H1 (cell line): ENCODE measurements around the gene WASHC4. TPM values are rescaled to one million over a fixed set of nuclear protein-coding genes. Genes with fewer than 3 reads are reported as not detected.
A peak's percentile ranks its signal among the peaks of the same experiment; 100 is the strongest.

Source experiments
- CTCF ChIA-PET: fragments of 300-600 bp; sonication (Branson Sonifier 250); formaldehyde crosslinking; loops from one replicate; lab custom pipeline; 2021; ENCODE audit not compliant: partially characterized antibody; lab: Charles Lee
- POLR2A ChIA-PET: fragments of 300-600 bp; sonication (Branson Sonifier 250); formaldehyde crosslinking; loops from one replicate; lab custom pipeline; 2021; ENCODE audit warnings: inconsistent platforms; ENCODE audit not compliant: partially characterized antibody; lab: Charles Lee
- DNase-seq, 2 experiments: peaks; one replicate each; pipeline versions ENCODE4 v3.0.0 to v3.0.0-alpha.2; 2010 to 2022; ENCODE audit warnings: low spot score in 2 of 2, low read depth in 1 of 2, mixed read lengths in 1 of 2
- FAIRE-seq: peaks from 2 replicates; lab custom pipeline; 2011; peaks lifted over from hg19 to GRCh38; lab: Jason Lieb, UNC
- H2AFZ ChIP-seq: 2 replicates; pipeline ENCODE4 v1.8.1; 2012; ENCODE audit warnings: low read length, inconsistent platforms
- H2AK5ac ChIP-seq: 2 replicates; pipeline ENCODE4 v1.6.1; 2013; ENCODE audit warnings: low read depth, low read length
- H2BK120ac ChIP-seq: replicated peaks from 2 replicates; pipeline ENCODE3; 2013; ENCODE audit warnings: low read depth, low read length, inconsistent platforms
- H2BK12ac ChIP-seq: 2 replicates; pipeline ENCODE4 v1.6.1; 2013; ENCODE audit warnings: low read depth, low read length
- H2BK15ac ChIP-seq: 2 replicates; pipeline ENCODE4 v1.6.1; 2013; ENCODE audit warnings: low read length
- H2BK20ac ChIP-seq: 2 replicates; pipeline ENCODE4 v1.6.1; 2013; ENCODE audit warnings: low read length
- H2BK5ac ChIP-seq: 2 replicates; pipeline ENCODE4 v1.6.1; 2013; ENCODE audit warnings: low read depth, low read length
- H3K14ac ChIP-seq: 2 replicates; pipeline ENCODE4 v1.6.1; 2013; ENCODE audit warnings: inconsistent platforms; ENCODE audit not compliant: insufficient read length
- H3K18ac ChIP-seq: 2 replicates; pipeline ENCODE4 v1.6.1; 2013; ENCODE audit warnings: low read length; ENCODE audit errors: extremely low read depth
- H3K23ac ChIP-seq: 2 replicates; pipeline ENCODE4 v1.6.1; 2013; ENCODE audit warnings: inconsistent platforms; ENCODE audit not compliant: insufficient read length
- H3K23me2 ChIP-seq: 2 replicates; pipeline ENCODE4 v1.6.1; 2013; ENCODE audit warnings: low read depth, low read length
- H3K27ac ChIP-seq: 2 replicates; pipeline ENCODE4 v1.6.1; 2011; ENCODE audit warnings: low read depth, low read length, inconsistent platforms
- H3K27me3 ChIP-seq, 4 experiments: replicated peaks in 1 of 4; 1 replicate in 1 of 4; 2 replicates in 3 of 4; pipeline versions ENCODE4 v1.6.1 to v1.8.1; 2011 to 2013; ENCODE audit warnings: low read length in 3 of 4, mild to moderate bottlenecking in 3 of 4, inconsistent platforms in 2 of 4, mixed read lengths in 2 of 4, moderate library complexity in 1 of 4; ENCODE audit not compliant: control insufficient read depth in 3 of 4, insufficient read depth in 3 of 4; ENCODE audit errors: extremely low read depth in 1 of 4
- H3K36me3 ChIP-seq, 4 experiments: 2 replicates each; pipeline versions ENCODE4 v1.6.1 to v1.8.1; 2011 to 2013; ENCODE audit warnings: mild to moderate bottlenecking in 4 of 4, low read length in 3 of 4, moderate library complexity in 2 of 4, control low read depth in 1 of 4, inconsistent platforms in 1 of 4; ENCODE audit not compliant: insufficient read depth in 4 of 4, control insufficient read depth in 2 of 4
- H3K4ac ChIP-seq: replicated peaks from 2 replicates; pipeline ENCODE3; 2013; ENCODE audit warnings: low read length, low read depth, mixed read lengths, inconsistent platforms; ENCODE audit not compliant: insufficient read length
- H3K4me1 ChIP-seq, 4 experiments: replicated peaks in 1 of 4; 1 replicate in 1 of 4; 2 replicates in 3 of 4; pipeline versions ENCODE4 v1.6.1 to v1.8.1; 2011 to 2013; ENCODE audit warnings: low read length in 3 of 4, inconsistent platforms in 2 of 4, mixed read lengths in 1 of 4; ENCODE audit not compliant: insufficient read depth in 4 of 4, control insufficient read depth in 3 of 4
- H3K4me2 ChIP-seq, 2 experiments: 2 replicates each; pipeline versions ENCODE4 v1.6.1 to v1.8.1; 2011 to 2013; ENCODE audit warnings: low read depth in 2 of 2, low read length in 2 of 2, control low read depth in 1 of 2, inconsistent platforms in 1 of 2, mild to moderate bottlenecking in 1 of 2; ENCODE audit not compliant: insufficient read depth in 1 of 2
- H3K4me3 ChIP-seq, 4 experiments: fragments of 200-600, 300-600 bp in 1 of 4; sonication (generic), shearing (Covaris generic), sonication (Bioruptor Twin) in 1 of 4; 2 replicates each; pipeline versions ENCODE4 v1.5.1 to v1.8.1; 2011 to 2016; ENCODE audit warnings: low read length in 4 of 4, low read depth in 3 of 4, control low read depth in 2 of 4, inconsistent platforms in 2 of 4, mild to moderate bottlenecking in 2 of 4, mixed read lengths in 1 of 4, moderate library complexity in 1 of 4; ENCODE audit not compliant: insufficient read depth in 2 of 4; ENCODE audit errors: extremely low read depth in 1 of 4
- H3K56ac ChIP-seq: replicated peaks from 2 replicates; pipeline ENCODE3; 2013; ENCODE audit warnings: low read depth, mild to moderate bottlenecking, mixed read lengths, low read length, inconsistent platforms; ENCODE audit not compliant: insufficient read length
- H3K79me1 ChIP-seq: 2 replicates; pipeline ENCODE4 v1.6.1; 2013; ENCODE audit warnings: low read depth, low read length, control low read depth
- H3K79me2 ChIP-seq, 2 experiments: 2 replicates each; pipeline versions ENCODE4 v1.6.1 to v1.8.1; 2012 to 2013; ENCODE audit warnings: low read length in 2 of 2, mild to moderate bottlenecking in 2 of 2, inconsistent platforms in 1 of 2; ENCODE audit not compliant: insufficient read depth in 2 of 2, control insufficient read depth in 1 of 2
- H3K9ac ChIP-seq, 4 experiments: replicated peaks in 1 of 4; 1 replicate in 1 of 4; 2 replicates in 3 of 4; pipeline versions ENCODE4 v1.6.1 to v1.8.1; 2011 to 2013; ENCODE audit warnings: low read depth in 3 of 4, low read length in 3 of 4, control low read depth in 2 of 4, mild to moderate bottlenecking in 2 of 4, moderate library complexity in 2 of 4, inconsistent platforms in 1 of 4; ENCODE audit errors: extremely low read depth in 1 of 4
- H3K9me3 ChIP-seq, 2 experiments: 2 replicates each; pipeline versions ENCODE4 v1.6.1 to v1.8.1; 2012 to 2013; ENCODE audit warnings: mild to moderate bottlenecking in 2 of 2, moderate library complexity in 2 of 2, control low read depth in 1 of 2, inconsistent platforms in 1 of 2, low read depth in 1 of 2, low read length in 1 of 2, mixed read lengths in 1 of 2; ENCODE audit not compliant: insufficient read depth in 2 of 2
- H4K20me1 ChIP-seq, 2 experiments: replicated peaks in 1 of 2; 2 replicates each; pipeline versions ENCODE3 to v1.8.1; 2011 to 2013; ENCODE audit warnings: inconsistent platforms in 2 of 2, low read length in 2 of 2, mild to moderate bottlenecking in 1 of 2; ENCODE audit not compliant: insufficient read depth in 2 of 2, control insufficient read depth in 1 of 2
- H4K5ac ChIP-seq: 2 replicates; pipeline ENCODE4 v1.6.1; 2013; ENCODE audit warnings: low read length, low read depth, mixed read lengths, inconsistent platforms; ENCODE audit not compliant: insufficient read length
- H4K8ac ChIP-seq: 2 replicates; pipeline ENCODE4 v1.8.0; 2013; ENCODE audit warnings: mild to moderate bottlenecking, moderate library complexity, low read length, inconsistent platforms; ENCODE audit not compliant: insufficient read depth; ENCODE audit errors: extremely low read depth
- H4K91ac ChIP-seq: replicated peaks from 2 replicates; pipeline ENCODE3; 2013; ENCODE audit warnings: low read length, mixed read lengths, inconsistent platforms; ENCODE audit not compliant: insufficient read length
- CEBPB ChIP-seq: IDR thresholded peaks from 2 replicates; pipeline ENCODE4 v1.6.1; 2012; ENCODE audit warnings: low read depth, low read length
- GTF2F1 ChIP-seq: IDR thresholded peaks from 2 replicates; pipeline ENCODE4 v1.6.1; 2012; ENCODE audit warnings: low read depth, low read length, improper control_type of control experiment, borderline replicate concordance
- PHF8 ChIP-seq: fragments of 200-600 bp; sonication (generic); conservative IDR thresholded peaks from 2 replicates; pipeline ENCODE4 v1.7.1; 2012; ENCODE audit warnings: low read depth, mild to moderate bottlenecking, inconsistent platforms, low read length, moderate library complexity
- WGBS, 2 experiments: shearing (Covaris generic) in 1 of 2; methylation state at CpG; one replicate each; pipeline versions ENCODE4 v1.1.6 to v1.1.7; 2013 to 2015; ENCODE audit warnings: low lambda C conversion rate in 2 of 2, mixed read lengths in 2 of 2, inconsistent platforms in 1 of 2, low coverage in 1 of 2, missing lambda C conversion rate in 1 of 2; ENCODE audit not compliant: insufficient replicate concordance in 2 of 2, insufficient coverage in 1 of 2, insufficient read length in 1 of 2; ENCODE audit errors: extremely low coverage in 1 of 2, missing lambda C conversion rate in 1 of 2; 5-methylcytosine and 5-hydroxymethylcytosine counted together
- polyA plus RNA-seq, 7 experiments: library from polyadenylated mRNA; depleted of rRNA in 3 of 7; stranded (reverse) in 5 of 7; unstranded in 2 of 7; fragments of >200 nt in 5 of 7; fragments of 200-250 nt in 2 of 7; gene quantifications; 1 replicate in 5 of 7; 2 replicates in 1 of 7; 4 replicates in 1 of 7; pipeline versions ENCODE4 v1.2.1 to v1.2.3, GENCODE V29; 2011 to 2013; ENCODE audit warnings: missing spikeins in 2 of 7, mixed read lengths in 2 of 7
- total RNA-seq: library from RNA; stranded (reverse); fragmentation: NEBNext Ultra II Directional; extraction: Animal tissue kit (Norgen Biotek cat#: 25700); gene quantifications from 2 replicates; pipeline ENCODE4 v1.2.1, GENCODE V29; 2021
- TF ChIP-seq, protein P1 (sequence below): IDR thresholded peaks from 2 replicates; pipeline ENCODE4 v1.6.1; 2012; ENCODE audit warnings: inconsistent platforms

WASHC4 gene
- total and polyA plus RNA-seq, 2 of the 8 experiments (the other 6 are each of a cell fraction or from before 2014, with no cell fraction given): 13.0 to 38.5 TPM

DNA sequence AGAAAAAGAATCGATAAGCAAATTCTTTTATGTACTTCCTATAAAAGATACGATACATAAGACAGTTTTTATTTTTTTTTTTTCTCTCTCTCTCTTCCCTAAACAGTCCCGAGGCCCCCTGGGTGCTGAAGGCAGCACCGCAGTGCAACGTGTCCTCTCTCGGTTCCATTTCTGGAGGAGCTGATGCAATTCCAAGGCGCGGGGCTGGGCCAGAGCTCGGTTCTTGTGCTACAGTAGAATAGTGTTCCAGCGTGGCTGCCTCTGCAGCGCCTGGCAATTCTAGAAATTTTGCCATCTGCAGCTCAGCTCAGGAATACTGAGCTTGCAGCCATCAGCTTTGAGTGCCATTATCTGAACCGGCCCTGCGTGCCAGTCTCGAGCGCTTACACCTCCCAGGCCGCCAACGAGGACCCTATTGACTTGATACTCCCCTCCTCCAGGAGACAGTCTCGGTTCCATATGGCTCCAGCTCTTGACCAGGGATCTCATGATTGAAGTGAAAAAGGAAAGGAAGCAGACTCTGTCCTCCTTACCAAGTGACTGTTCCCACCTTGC, 23.9 kb upstream of the WASHC4 start:
- Histone ChIP-seq H3K79me2 (no peaks in the 10 kb centered on the region), H2BK15ac (peak overlapping the region; percentile 14; the same call in 1 of the 2 replicates), H4K5ac (no peak overlapping the region), H3K4me3 (peak overlapping the region; percentile 51 to 73 (median 63)), H3K56ac (no peak overlapping the region), H3K27me3 (peaks cover 0 to 4% (median 2%) of the 10 kb centered on the region in 4 experiments; a peak in 3 of 7 replicates), H3K23ac (no peak overlapping the region), H2BK12ac (peak overlapping the region; percentile 94), H3K79me1 (no peaks in the 10 kb centered on the region), H2BK5ac (no peak overlapping the region), H3K14ac (no peak overlapping the region), H3K9ac (peak overlapping the region in 3 of 4 experiments; percentile 25 to 62 (median 34); a peak in 4 of 7 replicates), H2AFZ (peak overlapping the region; percentile 94), H3K18ac (peak overlapping the region; percentile 55; the same call in 1 of the 2 replicates), H3K23me2 (peaks cover 11% of the 10 kb centered on the region), H4K20me1 (no peaks in the 10 kb centered on the region), H3K4me2 (peak overlapping the region; percentile 86 to 100), H3K9me3 (no peaks in the 10 kb centered on the region), H2AK5ac (no peak overlapping the region), H2BK20ac (no peak overlapping the region), H4K91ac (peak overlapping the region; percentile 31), H3K36me3 (no peaks in the 10 kb centered on the region), H2BK120ac (no peak overlapping the region), H3K4me1 (peaks cover 4 to 9% (median 5%) of the 10 kb centered on the region in 4 experiments; a peak in 6 of 7 replicates), H4K8ac (peak overlapping the region; percentile 22; the same call in 1 of the 2 replicates), H3K27ac (no peak overlapping the region), H3K4ac (no peak overlapping the region)
- ChIA-PET CTCF (interaction anchor here (0.6 to 2.7 kb wide), 5 partner anchors 29 to 867 kb away, joined by 3 to 8 read pairs (median 3); no protein-coding TSS in a partner anchor), POLR2A (interaction anchor here (0.6 to 2.0 kb wide), 13 partner anchors 9 to 946 kb away, joined by 3 to 18 read pairs (median 4); partner anchors contain the start of genes NFYB and WASHC4)
- DNase-seq (peak in 1 of 2 experiments; percentile 50), FAIRE-seq (no peak)
- TF ChIP-seq CEBPB (0 out of 2 replicates have a peak, but pooled peaks have one; percentile 40), GTF2F1 (no peak), PHF8 (0 out of 2 replicates have a peak, but pooled peaks have one; percentile 4)
- TF ChIP-seq, protein P1, sequence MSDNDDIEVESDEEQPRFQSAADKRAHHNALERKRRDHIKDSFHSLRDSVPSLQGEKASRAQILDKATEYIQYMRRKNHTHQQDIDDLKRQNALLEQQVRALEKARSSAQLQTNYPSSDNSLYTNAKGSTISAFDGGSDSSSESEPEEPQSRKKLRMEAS: peak; percentile 36; the same call in 1 of the 2 replicates
- WGBS, 2 experiments: 18% methylated on average over 17 of the region's 18 CpGs; no CpG with 5 or more reads in 1 of the 2 experiments
